IMR-90 (cell line): ENCODE results near the gene SLC44A1. TPM values are rescaled to one million over a fixed set of nuclear protein-coding genes. Genes with fewer than 3 reads are reported as not detected.

Source experiments
- ATAC-seq: fragments of 200-7000 bp; cut with Tn5 transposase; 2 replicates; pipeline ENCODE4 v1.9.1; 2020; ENCODE audit warnings: low read depth, mild to moderate bottlenecking, moderate library complexity
- BruUV-seq: library from RNA; stranded (reverse); fragments of 400-500 nt; replicated peaks from 2 replicates; lab custom pipeline; 2021; lab: Mats Ljungman, UMichigan
- CTCF ChIA-PET: fragments of 300-600 bp; formaldehyde crosslinking; extraction: SDS; loops from one replicate; lab custom pipeline; 2021; ENCODE audit warnings: antibody characterized with exemption; lab: Yijun Ruan, JAX
- POLR2A ChIA-PET: fragments of 300-600 bp; sonication (Branson Sonifier 250); formaldehyde crosslinking; loops from one replicate; lab custom pipeline; 2022; ENCODE audit warnings: antibody characterized with exemption; ENCODE audit not compliant: unreplicated experiment; lab: Charles Lee
- DNase-seq: peaks from one replicate; pipeline ENCODE4 v3.0.0; 2013
- H2AFZ ChIP-seq: replicated peaks from 2 replicates; pipeline ENCODE3; 2013; ENCODE audit warnings: low read length, mild to moderate bottlenecking; ENCODE audit not compliant: poor library complexity
- H2AK5ac ChIP-seq: 2 replicates; pipeline ENCODE4 v1.6.1; 2013; ENCODE audit warnings: low read depth, low read length, inconsistent platforms
- H2AK9ac ChIP-seq: replicated peaks from 2 replicates; pipeline ENCODE3; 2013; ENCODE audit warnings: mild to moderate bottlenecking, low read depth, low read length, moderate library complexity; ENCODE audit not compliant: poor library complexity
- H2BK120ac ChIP-seq: 2 replicates; pipeline ENCODE4 v1.6.1; 2013; ENCODE audit warnings: low read depth, low read length, inconsistent platforms
- H2BK15ac ChIP-seq: 3 replicates; pipeline ENCODE4 v1.6.1; 2013; ENCODE audit warnings: low read depth, low read length, inconsistent platforms
- H2BK20ac ChIP-seq: 2 replicates; pipeline ENCODE4 v1.6.1; 2013; ENCODE audit warnings: low read depth, mild to moderate bottlenecking, inconsistent platforms, low read length, moderate library complexity
- H2BK5ac ChIP-seq: 2 replicates; pipeline ENCODE4 v1.6.1; 2013; ENCODE audit warnings: mild to moderate bottlenecking, low read depth, low read length, inconsistent platforms; ENCODE audit not compliant: poor library complexity, severe bottlenecking
- H3K14ac ChIP-seq: replicated peaks from 2 replicates; pipeline ENCODE4 v1.6.1; 2013; ENCODE audit warnings: low read depth, low read length, inconsistent platforms
- H3K18ac ChIP-seq: 2 replicates; pipeline ENCODE4 v1.6.1; 2013; ENCODE audit warnings: low read depth, low read length, control low read depth
- H3K23ac ChIP-seq: 2 replicates; pipeline ENCODE4 v1.6.1; 2013; ENCODE audit warnings: low read depth, low read length, inconsistent platforms
- H3K27ac ChIP-seq: 2 replicates; pipeline ENCODE4 v1.5.1; 2013; ENCODE audit warnings: mild to moderate bottlenecking, control low read depth, low read length; ENCODE audit not compliant: insufficient read depth
- H3K27me3 ChIP-seq: 2 replicates; pipeline ENCODE4 v1.6.1; 2013; ENCODE audit warnings: low read length; ENCODE audit not compliant: control insufficient read depth, insufficient read depth
- H3K36me3 ChIP-seq: 2 replicates; pipeline ENCODE4 v1.6.1; 2013; ENCODE audit warnings: low read length, mixed read lengths; ENCODE audit not compliant: control insufficient read depth, insufficient read depth
- H3K4ac ChIP-seq: 2 replicates; pipeline ENCODE4 v1.6.1; 2013; ENCODE audit warnings: low read depth, low read length, inconsistent platforms
- H3K4me1 ChIP-seq: 2 replicates; pipeline ENCODE4 v1.6.1; 2013; ENCODE audit warnings: low read length, mixed read lengths; ENCODE audit not compliant: control insufficient read depth, insufficient read depth
- H3K4me2 ChIP-seq: 2 replicates; pipeline ENCODE4 v1.6.1; 2013; ENCODE audit warnings: low read depth, mild to moderate bottlenecking, control low read depth, low read length, moderate library complexity
- H3K4me3 ChIP-seq: 2 replicates; pipeline ENCODE4 v1.5.1; 2013; ENCODE audit warnings: low read depth, mild to moderate bottlenecking, control low read depth, low read length, moderate library complexity; ENCODE audit not compliant: insufficient read depth
- H3K56ac ChIP-seq: 2 replicates; pipeline ENCODE4 v1.6.1; 2013; ENCODE audit warnings: low read length, inconsistent platforms; ENCODE audit not compliant: insufficient read depth; ENCODE audit errors: extremely low read depth
- H3K79me1 ChIP-seq, 2 experiments: 2 replicates each; pipeline ENCODE4 v1.6.1; 2013; ENCODE audit warnings: low read length in 2 of 2, inconsistent platforms in 1 of 2, low read depth in 1 of 2
- H3K9ac ChIP-seq: 2 replicates; pipeline ENCODE4 v1.6.1; 2013; ENCODE audit warnings: low read depth, low read length, control low read depth
- H3K9me1 ChIP-seq: 2 replicates; pipeline ENCODE4 v1.6.1; 2013; ENCODE audit warnings: low read length, inconsistent platforms; ENCODE audit not compliant: insufficient read depth
- H3K9me3 ChIP-seq: 2 replicates; pipeline ENCODE4 v1.6.1; 2013; ENCODE audit warnings: low read length; ENCODE audit not compliant: control insufficient read depth, insufficient read depth
- H4K20me1 ChIP-seq: 2 replicates; pipeline ENCODE4 v1.6.1; 2013; ENCODE audit warnings: low read length, inconsistent platforms; ENCODE audit not compliant: insufficient read depth
- H4K5ac ChIP-seq: 2 replicates; pipeline ENCODE4 v1.6.1; 2013; ENCODE audit warnings: mild to moderate bottlenecking, low read depth, low read length, control low read depth
- H4K8ac ChIP-seq, 2 experiments: 2 replicates each; pipeline ENCODE4 v1.6.1; 2013; ENCODE audit warnings: low read depth in 2 of 2, low read length in 2 of 2, control low read depth in 1 of 2, inconsistent platforms in 1 of 2
- H4K91ac ChIP-seq: 2 replicates; pipeline ENCODE4 v1.6.1; 2013; ENCODE audit warnings: low read depth, low read length, inconsistent platforms; ENCODE audit not compliant: insufficient read depth
- BHLHE40 ChIP-seq: fragments of 150-350 bp; IDR thresholded peaks from 2 replicates; pipeline ENCODE4 v1.6.1; 2016; ENCODE audit warnings: mild to moderate bottlenecking, low read depth, low read length
- CEBPB ChIP-seq: IDR thresholded peaks from 2 replicates; pipeline ENCODE4 v1.6.1; 2012; ENCODE audit warnings: low read depth, low read length, improper control_type of control experiment
- CHD1 ChIP-seq: IDR thresholded peaks from 2 replicates; pipeline ENCODE4 v1.6.1; 2012; ENCODE audit warnings: low read depth, low read length, improper control_type of control experiment
- CTCF ChIP-seq: conservative IDR thresholded peaks from 2 replicates; pipeline ENCODE4 v1.5.1; 2012; ENCODE audit warnings: mild to moderate bottlenecking, low read depth, low read length, improper control_type of control experiment
- FOS ChIP-seq: fragments of 150-350 bp; IDR thresholded peaks from 2 replicates; pipeline ENCODE4 v1.6.1; 2016; ENCODE audit warnings: low read depth, low read length
- MAFK ChIP-seq: IDR thresholded peaks from 2 replicates; pipeline ENCODE4 v1.6.1; 2012; ENCODE audit warnings: low read depth, low read length, improper control_type of control experiment
- MAZ ChIP-seq: IDR thresholded peaks from 2 replicates; pipeline ENCODE4 v1.6.1; 2012; ENCODE audit warnings: low read depth, mild to moderate bottlenecking, low read length, improper control_type of control experiment, moderate library complexity, borderline replicate concordance
- MXI1 ChIP-seq: IDR thresholded peaks from 2 replicates; pipeline ENCODE4 v1.6.1; 2012; ENCODE audit warnings: low read depth, mild to moderate bottlenecking, low read length, moderate library complexity, borderline replicate concordance
- NFE2L2 ChIP-seq: fragments of 150-350 bp; IDR thresholded peaks from 2 replicates; pipeline ENCODE4 v1.6.1; 2016; ENCODE audit warnings: low read depth, mild to moderate bottlenecking, low read length
- POLR2A ChIP-seq: IDR thresholded peaks from 2 replicates; pipeline ENCODE4 v1.6.1; 2012; ENCODE audit warnings: mild to moderate bottlenecking, low read depth, low read length
- RAD21 ChIP-seq: IDR thresholded peaks from 2 replicates; pipeline ENCODE4 v1.6.1; 2012; ENCODE audit warnings: low read length, improper control_type of control experiment
- RCOR1 ChIP-seq: IDR thresholded peaks from 2 replicates; pipeline ENCODE4 v1.6.1; 2012; ENCODE audit warnings: mild to moderate bottlenecking, low read length, improper control_type of control experiment; ENCODE audit not compliant: insufficient replicate concordance
- RFX5 ChIP-seq: IDR thresholded peaks from 2 replicates; pipeline ENCODE4 v1.8.0; 2012; ENCODE audit warnings: low read depth, mild to moderate bottlenecking, low read length, moderate library complexity
- SMC3 ChIP-seq: fragments of 150-350 bp; IDR thresholded peaks from 2 replicates; pipeline ENCODE4 v1.6.1; 2016; ENCODE audit warnings: low read depth, mild to moderate bottlenecking, antibody characterized with exemption, low read length, moderate library complexity
- USF2 ChIP-seq: fragments of 150-350 bp; IDR thresholded peaks from 2 replicates; pipeline ENCODE4 v1.6.1; 2017; ENCODE audit warnings: mild to moderate bottlenecking, antibody characterized with exemption, low read length, low read depth
- WGBS, 2 experiments: methylation state at CpG; one replicate each; pipeline versions ENCODE4 v1.1.5 to v1.1.7; 2013; ENCODE audit warnings: missing lambda C conversion rate in 2 of 2; ENCODE audit not compliant: insufficient read length in 1 of 2; ENCODE audit errors: extremely low coverage in 2 of 2; 5-methylcytosine and 5-hydroxymethylcytosine counted together
- dilution Hi-C: fragments of 300-500 bp; cut with HindIII; formaldehyde crosslinking; loops from one replicate; pipeline ENCODE4 v1.14.3; 2018; ENCODE audit warnings: low sequenced_read_pairs; ENCODE audit not compliant: unreplicated experiment
- in situ Hi-C: fragments of 300-500 bp; cut with MboI; formaldehyde crosslinking; loops from 3 replicates; pipeline ENCODE4 v1.14.3; 2019; ENCODE audit warnings: low sequenced_read_pairs, inconsistent platforms, mixed read lengths
- intact Hi-C: fragments of 100-400 bp; cut with micrococcal nuclease; formaldehyde crosslinking; loops from 2 replicates; pipeline ENCODE4 v1.10.0; 2022
- polyA plus RNA-seq, 3 experiments: library from polyadenylated mRNA; depleted of rRNA; stranded (reverse); fragments of >200 nt; gene quantifications; 2 replicates each; pipeline ENCODE4 v1.2.3, GENCODE V29; 2012; ENCODE audit warnings: low replicate concordance in 1 of 3
- total RNA-seq: library from RNA; depleted of rRNA; stranded (reverse); fragments of >200 nt; gene quantifications from 2 replicates; pipeline ENCODE4 v1.2.3, GENCODE V29; 2012
- TF ChIP-seq, protein P1 (sequence below): fragments of 150-350 bp; IDR thresholded peaks from 2 replicates; pipeline ENCODE4 v1.6.1; 2016; ENCODE audit warnings: low read depth, mild to moderate bottlenecking, low read length, moderate library complexity, borderline replicate concordance

Gene SLC44A1
- total and polyA plus RNA-seq, 2 of the 4 experiments (the other 2 are of a cell fraction) = 5.2 to 21.7 TPM

DNA sequence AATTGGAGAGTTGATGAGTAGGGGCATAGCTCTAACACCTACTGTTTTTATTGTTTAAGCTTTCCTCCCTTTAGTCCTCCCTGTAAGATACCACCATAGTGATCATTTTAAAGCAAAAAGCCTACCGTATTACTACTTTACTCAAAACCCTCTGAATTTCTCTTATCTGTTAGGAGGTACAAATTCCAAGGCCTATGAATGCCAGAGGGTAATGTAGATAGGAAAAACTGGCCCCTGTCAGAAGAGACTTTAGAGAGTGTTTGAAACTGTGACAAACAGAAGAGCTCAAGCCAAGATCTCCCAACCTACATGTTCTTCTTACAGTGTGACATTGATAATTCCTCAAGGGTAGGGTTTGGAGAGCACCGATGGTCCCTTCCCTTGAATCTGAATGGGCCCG, 7.2 kb upstream of the SLC44A1 start:
- no peak overlapping the region for H3K4ac ChIP-seq
- H3K4me2 ChIP-seq = no peak overlapping the region
- H3K36me3 ChIP-seq = no peaks in the 10 kb centered on the region
- ChIA-PET CTCF (no interaction called here), POLR2A (no interaction called here)
- no peak overlapping the region for H3K27ac ChIP-seq
- no CpG with 5 or more reads among the region's 3 CpGs for WGBS, 2 experiments
- no peaks in the 10 kb centered on the region for H3K27me3 ChIP-seq
- no peak overlapping the region for H3K56ac ChIP-seq
- no peak overlapping the region for H3K9ac ChIP-seq
- no peak for ATAC-seq
- no peaks in the 10 kb centered on the region for H3K9me3 ChIP-seq
- BruUV-seq = no TSS peak
- H4K5ac ChIP-seq = no peak overlapping the region
- no peak overlapping the region for H3K18ac ChIP-seq
- no peak overlapping the region for H2AFZ ChIP-seq
- dilution Hi-C loops (no loop called here), in situ Hi-C loops (no loop called here), intact Hi-C loops (no loop called here)
- H2BK15ac ChIP-seq = no peak overlapping the region
- no peaks in the 10 kb centered on the region for H3K9me1 ChIP-seq
- H3K14ac ChIP-seq = no peak overlapping the region
- no peaks in the 10 kb centered on the region for H3K79me1 ChIP-seq
- H2AK9ac ChIP-seq = no peak overlapping the region
- no peaks in the 10 kb centered on the region for H4K20me1 ChIP-seq
- H4K8ac ChIP-seq = no peak overlapping the region
- H3K4me1 ChIP-seq = no peaks in the 10 kb centered on the region
- no peak overlapping the region for H2BK20ac ChIP-seq
- H3K23ac ChIP-seq = no peak overlapping the region
- H4K91ac ChIP-seq = no peak overlapping the region
- no peak overlapping the region for H2BK5ac ChIP-seq
- H2AK5ac ChIP-seq = no peak overlapping the region
- no peak overlapping the region for H2BK120ac ChIP-seq
- DNase-seq = no peak
- no peak overlapping the region for H3K4me3 ChIP-seq
- no peak for TF ChIP-seq NFE2L2
- TF ChIP-seq, protein P1, sequence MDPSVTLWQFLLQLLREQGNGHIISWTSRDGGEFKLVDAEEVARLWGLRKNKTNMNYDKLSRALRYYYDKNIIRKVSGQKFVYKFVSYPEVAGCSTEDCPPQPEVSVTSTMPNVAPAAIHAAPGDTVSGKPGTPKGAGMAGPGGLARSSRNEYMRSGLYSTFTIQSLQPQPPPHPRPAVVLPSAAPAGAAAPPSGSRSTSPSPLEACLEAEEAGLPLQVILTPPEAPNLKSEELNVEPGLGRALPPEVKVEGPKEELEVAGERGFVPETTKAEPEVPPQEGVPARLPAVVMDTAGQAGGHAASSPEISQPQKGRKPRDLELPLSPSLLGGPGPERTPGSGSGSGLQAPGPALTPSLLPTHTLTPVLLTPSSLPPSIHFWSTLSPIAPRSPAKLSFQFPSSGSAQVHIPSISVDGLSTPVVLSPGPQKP = no peak
- TF ChIP-seq POLR2A = no peak
- no peak for TF ChIP-seq CHD1
- TF ChIP-seq RFX5 = no peak
- TF ChIP-seq FOS = no peak
- no peak for TF ChIP-seq CEBPB
- no peak for TF ChIP-seq RAD21
- TF ChIP-seq USF2 = no peak
- no peak for TF ChIP-seq SMC3
- TF ChIP-seq MAZ = no peak
- no peak for TF ChIP-seq CTCF
- no peak for TF ChIP-seq RCOR1
- no peak for TF ChIP-seq MAFK
- TF ChIP-seq BHLHE40 = no peak
- TF ChIP-seq MXI1 = no peak
